H1 (cell line): ENCODE measurements around the gene EXD2.

Source experiments
- ASH2L ChIP-seq: fragments of 200-600, 300-600 bp; sonication (generic); IDR thresholded peaks from one replicate; pipeline ENCODE4 v1.7.1; 2017; ENCODE audit warnings: low read length
- CEBPB ChIP-seq: IDR thresholded peaks from 2 replicates; pipeline ENCODE4 v1.6.1; 2012; ENCODE audit warnings: low read depth, low read length
- CREB1 ChIP-seq: IDR thresholded peaks from 2 replicates; pipeline ENCODE4 v1.6.1; 2012; ENCODE audit warnings: inconsistent platforms
- EP300 ChIP-seq, 2 experiments: IDR thresholded peaks; 1 replicate in 1 of 2; 2 replicates in 1 of 2; pipeline ENCODE4 v1.6.1; 2011 to 2012; ENCODE audit warnings: low read depth in 2 of 2, low read length in 2 of 2, mild to moderate bottlenecking in 2 of 2, borderline replicate concordance in 1 of 2, inconsistent platforms in 1 of 2, moderate library complexity in 1 of 2
- EZH2 ChIP-seq: fragments of 200-600 bp; sonication (generic); IDR thresholded peaks from 2 replicates; pipeline ENCODE4 v1.7.1; 2012; ENCODE audit warnings: low read depth, mild to moderate bottlenecking, moderate library complexity, low read length, inconsistent platforms; ENCODE audit not compliant: severe bottlenecking
- KDM1A ChIP-seq: fragments of 200-600, 300-600 bp; sonication (generic); IDR thresholded peaks from 2 replicates; pipeline ENCODE4 v1.7.1; 2016; ENCODE audit warnings: mild to moderate bottlenecking, low read length, borderline replicate concordance
- POLR2A ChIP-seq, 2 experiments: IDR thresholded peaks; 1 replicate in 1 of 2; 2 replicates in 1 of 2; pipeline ENCODE4 v1.6.1; 2011; ENCODE audit warnings: low read depth in 2 of 2, low read length in 2 of 2, mild to moderate bottlenecking in 2 of 2; ENCODE audit errors: control extremely low read depth in 1 of 2
- SIN3A ChIP-seq, 2 experiments: IDR thresholded peaks in 1 of 2; conservative IDR thresholded peaks in 1 of 2; 2 replicates each; pipeline ENCODE4 v1.6.1; 2011 to 2012; ENCODE audit warnings: low read length in 2 of 2, improper control_type of control experiment in 1 of 2, low read depth in 1 of 2, mild to moderate bottlenecking in 1 of 2
- SP2 ChIP-seq: IDR thresholded peaks from 2 replicates; pipeline ENCODE4 v1.6.1; 2012; ENCODE audit warnings: mild to moderate bottlenecking, low read length, inconsistent platforms
- YY1 ChIP-seq: IDR thresholded peaks from 2 replicates; pipeline ENCODE4 v1.6.1; 2011; ENCODE audit warnings: low read depth, mild to moderate bottlenecking, low read length
- TF ChIP-seq, protein P1 (sequence below), 3 experiments: IDR thresholded peaks; 1 replicate in 2 of 3; 2 replicates in 1 of 3; pipeline versions ENCODE4 v1.5.1 to v1.6.1; 2011; ENCODE audit warnings: low read length in 3 of 3, mild to moderate bottlenecking in 3 of 3, inconsistent platforms in 2 of 3, low read depth in 1 of 3, moderate library complexity in 1 of 3; ENCODE audit not compliant: insufficient read depth in 1 of 3; ENCODE audit errors: control extremely low read depth in 1 of 3

DNA sequence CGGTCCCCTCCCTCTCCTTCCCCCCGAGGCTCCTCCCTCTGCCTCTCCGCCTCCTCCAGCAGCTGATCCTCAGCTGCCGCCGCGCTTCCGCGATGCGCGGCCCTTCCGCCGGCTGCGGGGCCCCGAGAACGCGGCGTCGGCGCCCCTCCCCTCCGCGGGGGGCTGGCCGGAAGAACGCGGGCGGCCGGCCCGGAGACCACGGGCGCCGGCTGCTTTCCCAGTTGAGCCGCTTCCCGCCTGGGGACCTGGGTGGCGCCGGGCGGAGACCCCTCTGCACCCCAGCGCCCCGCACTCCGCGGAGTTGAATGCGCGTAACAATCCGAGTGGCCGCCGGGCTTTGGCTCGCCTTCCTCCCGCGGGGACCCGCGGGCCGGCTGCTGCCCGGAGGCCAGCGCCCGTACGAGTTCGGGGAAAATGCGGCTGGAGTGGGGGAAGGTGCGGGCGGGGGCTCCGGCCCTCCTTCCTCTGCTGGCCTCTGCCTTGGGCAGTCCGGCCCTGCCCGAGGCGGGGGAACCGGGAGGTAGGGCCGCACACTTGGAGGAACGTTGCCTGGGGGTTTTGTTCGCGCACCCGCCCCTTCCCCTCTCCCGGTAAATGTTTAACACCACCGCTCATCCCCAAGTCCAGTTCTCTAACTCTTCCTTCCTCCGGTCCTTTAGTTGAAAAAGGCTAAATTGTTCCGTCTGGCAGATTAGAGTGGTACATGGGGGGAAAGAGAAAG is 38.0 kb upstream of the EXD2 start:
- TF ChIP-seq ASH2L (peak; percentile 93), POLR2A (IDR thresholded peaks at IDR 0.05; ENCODE audit: control extremely low read depth in 1 of 2, low read depth in 2 of 2, low read length in 2 of 2) (peak in 1 of 2 experiments; percentile 32; a peak in 1 of 3 replicates), EZH2 (peak; percentile 37), EP300 (IDR thresholded peaks at IDR 0.05; ENCODE audit: borderline replicate concordance in 1 of 2, low read depth in 2 of 2, low read length in 2 of 2) (no peak), KDM1A (no peak), CEBPB (no peak), CREB1 (no peak), SP2 (no peak), SIN3A (conservative IDR thresholded peaks at IDR 0.05 in 1 of 2, IDR thresholded peaks at IDR 0.05 in 1 of 2; ENCODE audit: low read depth in 1 of 2, low read length in 2 of 2) (peak; percentile 87 to 92), YY1 (no peak)
- TF ChIP-seq, protein P1, sequence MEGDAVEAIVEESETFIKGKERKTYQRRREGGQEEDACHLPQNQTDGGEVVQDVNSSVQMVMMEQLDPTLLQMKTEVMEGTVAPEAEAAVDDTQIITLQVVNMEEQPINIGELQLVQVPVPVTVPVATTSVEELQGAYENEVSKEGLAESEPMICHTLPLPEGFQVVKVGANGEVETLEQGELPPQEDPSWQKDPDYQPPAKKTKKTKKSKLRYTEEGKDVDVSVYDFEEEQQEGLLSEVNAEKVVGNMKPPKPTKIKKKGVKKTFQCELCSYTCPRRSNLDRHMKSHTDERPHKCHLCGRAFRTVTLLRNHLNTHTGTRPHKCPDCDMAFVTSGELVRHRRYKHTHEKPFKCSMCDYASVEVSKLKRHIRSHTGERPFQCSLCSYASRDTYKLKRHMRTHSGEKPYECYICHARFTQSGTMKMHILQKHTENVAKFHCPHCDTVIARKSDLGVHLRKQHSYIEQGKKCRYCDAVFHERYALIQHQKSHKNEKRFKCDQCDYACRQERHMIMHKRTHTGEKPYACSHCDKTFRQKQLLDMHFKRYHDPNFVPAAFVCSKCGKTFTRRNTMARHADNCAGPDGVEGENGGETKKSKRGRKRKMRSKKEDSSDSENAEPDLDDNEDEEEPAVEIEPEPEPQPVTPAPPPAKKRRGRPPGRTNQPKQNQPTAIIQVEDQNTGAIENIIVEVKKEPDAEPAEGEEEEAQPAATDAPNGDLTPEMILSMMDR (IDR thresholded peaks at IDR 0.05; ENCODE audit: control extremely low read depth in 1 of 3, insufficient read depth in 1 of 3, low read depth in 1 of 3, low read length in 3 of 3), result no peak
